Measurements from ENCODE around the gene PLEKHA8.

Gene PLEKHA8

DNA sequence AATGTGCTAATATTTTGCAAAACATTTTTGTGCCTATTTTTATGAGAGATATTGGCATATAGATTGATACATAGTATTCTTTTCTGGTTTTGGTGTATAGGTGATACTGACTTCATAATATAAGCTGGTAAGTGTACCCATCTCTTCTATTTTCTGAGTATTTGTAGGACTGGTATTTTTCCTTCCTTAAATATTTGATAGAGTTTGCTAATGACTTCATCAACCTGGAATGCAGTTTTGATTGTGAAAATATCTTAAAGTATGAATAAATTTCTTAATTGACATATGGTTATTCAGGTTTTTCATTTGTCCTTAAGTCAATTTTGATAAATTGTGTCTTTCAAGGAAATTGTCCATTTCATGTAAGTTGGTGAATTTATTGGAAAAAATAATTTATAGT lies 32.6 kb upstream of the PLEKHA8 start:
- H3K4me3 ChIP-seq (ENCODE audit: insufficient read depth, low read depth, low read length, poor library complexity, severe bottlenecking), result no peak overlapping the region
- H3K9me3 ChIP-seq (ENCODE audit: control insufficient read depth, low read length), result no peaks in the 10 kb centered on the region
- H3K4me1 ChIP-seq (ENCODE audit: control insufficient read depth, insufficient read depth, low read length, poor library complexity, severe bottlenecking), result no peaks in the 10 kb centered on the region
- H3K27ac ChIP-seq (ENCODE audit: insufficient read depth, low read length, poor library complexity, severe bottlenecking), result no peak overlapping the region
- H3K27me3 ChIP-seq (replicated peaks; ENCODE audit: control insufficient read depth, insufficient read depth, low read length, poor library complexity, severe bottlenecking), result peaks cover 4% of the 10 kb centered on the region
- H3K36me3 ChIP-seq (ENCODE audit: control insufficient read depth, insufficient read depth, low read length), result no peaks in the 10 kb centered on the region
- DNase-seq, result no peak

GRCh38 chr7:29996321-29996720 lies 31.9 kb upstream of the PLEKHA8 start:
- Histone ChIP-seq H3K4me3 (ENCODE audit: insufficient read depth, low read depth, low read length, poor library complexity, severe bottlenecking) (no peak overlapping the region), H3K36me3 (ENCODE audit: control insufficient read depth, insufficient read depth, low read length) (no peaks in the 10 kb centered on the region)

GRCh38 chr7:29998489-29998888 lies 29.7 kb upstream of the PLEKHA8 start:
- Histone ChIP-seq H3K9me3 (ENCODE audit: control insufficient read depth, low read length) (no peaks in the 10 kb centered on the region), H3K36me3 (ENCODE audit: control insufficient read depth, insufficient read depth, low read length) (no peaks in the 10 kb centered on the region), H3K27ac (ENCODE audit: insufficient read depth, low read length, poor library complexity, severe bottlenecking) (no peak overlapping the region), H3K27me3 (replicated peaks; ENCODE audit: control insufficient read depth, insufficient read depth, low read length, poor library complexity, severe bottlenecking) (no peaks in the 10 kb centered on the region), H3K4me3 (ENCODE audit: insufficient read depth, low read depth, low read length, poor library complexity, severe bottlenecking) (no peak overlapping the region), H3K4me1 (ENCODE audit: control insufficient read depth, insufficient read depth, low read length, poor library complexity, severe bottlenecking) (no peaks in the 10 kb centered on the region)
- no peak for DNase-seq

More at GRCh38 chr7:29996321-29996720, 31.9 kb upstream of the PLEKHA8 start:
- Histone ChIP-seq H3K27me3 (replicated peaks; ENCODE audit: control insufficient read depth, insufficient read depth, low read length, poor library complexity, severe bottlenecking) (no peaks in the 10 kb centered on the region), H3K9me3 (ENCODE audit: control insufficient read depth, low read length) (no peaks in the 10 kb centered on the region), H3K27ac (ENCODE audit: insufficient read depth, low read length, poor library complexity, severe bottlenecking) (no peak overlapping the region), H3K4me1 (ENCODE audit: control insufficient read depth, insufficient read depth, low read length, poor library complexity, severe bottlenecking) (no peaks in the 10 kb centered on the region)
- DNase-seq, result no peak

- H3K27me3 ChIP-seq (replicated peaks; ENCODE audit: control insufficient read depth, insufficient read depth, low read length, poor library complexity, severe bottlenecking), result no peaks in the 10 kb centered on the region
- no peaks in the 10 kb centered on the region for H3K4me1 ChIP-seq (ENCODE audit: control insufficient read depth, insufficient read depth, low read length, poor library complexity, severe bottlenecking)
- H3K9me3 ChIP-seq (ENCODE audit: control insufficient read depth, low read length), result no peaks in the 10 kb centered on the region
- DNase-seq, result no peak
- no peak overlapping the region for H3K27ac ChIP-seq (ENCODE audit: insufficient read depth, low read length, poor library complexity, severe bottlenecking)
- no peak overlapping the region for H3K4me3 ChIP-seq (ENCODE audit: insufficient read depth, low read depth, low read length, poor library complexity, severe bottlenecking)
- no peaks in the 10 kb centered on the region for H3K36me3 ChIP-seq (ENCODE audit: control insufficient read depth, insufficient read depth, low read length)
These were observed 26.2 kb upstream of the PLEKHA8 start for GRCh38 chr7:30001998-30002397.

GRCh38 chr7:30003098-30003497 lies 25.1 kb upstream of the PLEKHA8 start:
- no peaks in the 10 kb centered on the region for H3K27me3 ChIP-seq (replicated peaks; ENCODE audit: control insufficient read depth, insufficient read depth, low read length, poor library complexity, severe bottlenecking)
- no peaks in the 10 kb centered on the region for H3K36me3 ChIP-seq (ENCODE audit: control insufficient read depth, insufficient read depth, low read length)
- no peaks in the 10 kb centered on the region for H3K9me3 ChIP-seq (ENCODE audit: control insufficient read depth, low read length)
- DNase-seq, result no peak
- H3K4me3 ChIP-seq (ENCODE audit: insufficient read depth, low read depth, low read length, poor library complexity, severe bottlenecking), result no peak overlapping the region
- no peaks in the 10 kb centered on the region for H3K4me1 ChIP-seq (ENCODE audit: control insufficient read depth, insufficient read depth, low read length, poor library complexity, severe bottlenecking)
- H3K27ac ChIP-seq (ENCODE audit: insufficient read depth, low read length, poor library complexity, severe bottlenecking), result no peak overlapping the region

DNA sequence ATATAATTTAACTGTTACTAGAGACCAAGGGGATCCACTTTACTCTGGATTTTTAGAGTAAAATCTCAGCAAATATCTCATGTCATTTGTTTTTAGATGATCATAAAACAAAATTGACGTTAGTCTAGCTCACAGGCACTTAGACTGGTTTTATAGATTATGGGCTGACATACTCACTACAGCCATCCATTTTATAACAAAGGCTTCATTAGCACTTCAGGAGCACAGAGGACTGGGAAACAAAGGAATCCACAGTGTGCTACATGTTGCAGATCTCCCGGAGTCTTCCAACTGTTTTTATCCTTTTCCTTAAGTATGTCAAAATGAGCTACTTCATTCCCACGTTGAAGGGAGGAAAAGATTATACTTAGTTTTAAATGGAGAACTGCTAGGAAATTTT lies 22.7 kb upstream of the PLEKHA8 start:
- DNase-seq, result no peak
- Histone ChIP-seq H3K36me3 (ENCODE audit: control insufficient read depth, insufficient read depth, low read length) (no peaks in the 10 kb centered on the region), H3K4me1 (ENCODE audit: control insufficient read depth, insufficient read depth, low read length, poor library complexity, severe bottlenecking) (no peaks in the 10 kb centered on the region), H3K4me3 (ENCODE audit: insufficient read depth, low read depth, low read length, poor library complexity, severe bottlenecking) (no peak overlapping the region), H3K27me3 (replicated peaks; ENCODE audit: control insufficient read depth, insufficient read depth, low read length, poor library complexity, severe bottlenecking) (no peaks in the 10 kb centered on the region), H3K27ac (ENCODE audit: insufficient read depth, low read length, poor library complexity, severe bottlenecking) (no peak overlapping the region), H3K9me3 (ENCODE audit: control insufficient read depth, low read length) (no peaks in the 10 kb centered on the region)

DNA sequence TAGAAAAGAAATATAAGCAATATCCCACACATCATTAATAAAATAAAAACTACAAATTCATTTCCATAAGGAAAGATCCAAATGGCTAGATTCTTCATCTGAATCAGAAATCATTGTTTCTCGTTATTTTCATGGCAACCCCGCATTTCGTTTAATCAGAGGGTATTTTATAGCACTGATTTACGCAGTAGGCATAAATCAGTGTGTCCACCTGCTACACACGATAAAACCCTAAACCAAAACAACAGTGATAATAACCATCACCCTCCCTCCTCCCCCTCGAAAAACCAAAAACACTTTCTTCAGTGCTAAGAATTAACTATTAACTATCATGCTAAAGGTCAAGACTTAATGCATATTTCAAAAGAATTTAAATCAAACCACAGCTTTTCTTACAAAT lies 18.2 kb upstream of the PLEKHA8 start:
- DNase-seq, result no peak
- Histone ChIP-seq H3K4me3 (ENCODE audit: insufficient read depth, low read depth, low read length, poor library complexity, severe bottlenecking) (no peak overlapping the region), H3K27me3 (replicated peaks; ENCODE audit: control insufficient read depth, insufficient read depth, low read length, poor library complexity, severe bottlenecking) (no peaks in the 10 kb centered on the region), H3K9me3 (ENCODE audit: control insufficient read depth, low read length) (no peaks in the 10 kb centered on the region), H3K36me3 (ENCODE audit: control insufficient read depth, insufficient read depth, low read length) (no peaks in the 10 kb centered on the region), H3K27ac (ENCODE audit: insufficient read depth, low read length, poor library complexity, severe bottlenecking) (no peak overlapping the region), H3K4me1 (ENCODE audit: control insufficient read depth, insufficient read depth, low read length, poor library complexity, severe bottlenecking) (no peaks in the 10 kb centered on the region)

GRCh38 chr7:30012757-30013156 lies 15.5 kb upstream of the PLEKHA8 start:
- Histone ChIP-seq H3K9me3 (ENCODE audit: control insufficient read depth, low read length) (no peaks in the 10 kb centered on the region), H3K36me3 (ENCODE audit: control insufficient read depth, insufficient read depth, low read length) (no peaks in the 10 kb centered on the region), H3K4me3 (ENCODE audit: insufficient read depth, low read depth, low read length, poor library complexity, severe bottlenecking) (no peak overlapping the region), H3K27me3 (replicated peaks; ENCODE audit: control insufficient read depth, insufficient read depth, low read length, poor library complexity, severe bottlenecking) (no peaks in the 10 kb centered on the region), H3K27ac (ENCODE audit: insufficient read depth, low read length, poor library complexity, severe bottlenecking) (no peak overlapping the region), H3K4me1 (ENCODE audit: control insufficient read depth, insufficient read depth, low read length, poor library complexity, severe bottlenecking) (no peaks in the 10 kb centered on the region)
- no peak for DNase-seq

DNA sequence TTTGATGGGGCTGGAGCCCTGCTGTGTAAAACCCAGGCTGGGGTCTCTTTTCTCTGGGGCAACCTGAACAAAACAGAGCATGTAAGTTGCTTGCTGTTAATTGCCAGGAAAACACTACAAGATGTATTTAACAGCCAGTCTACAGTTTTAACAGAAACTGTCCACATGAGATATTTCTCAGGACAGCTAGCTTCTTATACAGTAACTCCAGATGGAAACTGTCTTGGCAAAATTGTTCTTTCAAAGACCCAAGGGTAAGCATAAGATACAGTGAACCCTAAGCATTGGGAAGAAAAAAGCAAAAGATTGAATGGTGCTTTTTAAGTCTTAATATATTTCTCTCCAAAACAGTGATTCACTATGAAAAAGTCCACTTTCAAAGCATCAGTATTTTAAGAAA lies 9.8 kb upstream of the PLEKHA8 start:
- Histone ChIP-seq H3K4me1 (ENCODE audit: control insufficient read depth, insufficient read depth, low read length, poor library complexity, severe bottlenecking) (no peaks in the 10 kb centered on the region), H3K9me3 (ENCODE audit: control insufficient read depth, low read length) (no peaks in the 10 kb centered on the region), H3K4me3 (ENCODE audit: insufficient read depth, low read depth, low read length, poor library complexity, severe bottlenecking) (no peak overlapping the region), H3K27ac (ENCODE audit: insufficient read depth, low read length, poor library complexity, severe bottlenecking) (no peak overlapping the region), H3K36me3 (ENCODE audit: control insufficient read depth, insufficient read depth, low read length) (no peaks in the 10 kb centered on the region), H3K27me3 (replicated peaks; ENCODE audit: control insufficient read depth, insufficient read depth, low read length, poor library complexity, severe bottlenecking) (no peaks in the 10 kb centered on the region)
- no peak for DNase-seq

DNA sequence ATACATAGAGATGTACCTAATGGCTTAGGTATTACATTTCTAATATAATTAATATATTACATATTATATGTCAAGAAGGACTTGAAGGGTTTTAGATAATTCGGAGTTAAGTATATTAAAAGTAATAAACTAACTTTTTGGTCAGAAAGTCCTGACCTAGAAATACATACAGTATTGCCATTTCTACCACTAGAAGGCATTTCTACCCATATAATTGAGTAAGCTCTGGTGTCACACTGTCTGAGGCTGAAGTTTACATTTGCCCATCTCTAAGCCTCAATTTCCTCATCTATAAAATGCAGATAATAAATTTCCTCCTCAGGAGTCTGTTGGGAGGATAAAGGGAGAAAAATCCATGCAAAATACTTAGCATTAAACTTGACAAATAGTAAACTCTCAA lies 8.8 kb upstream of the PLEKHA8 start:
- DNase-seq, result no peak
- Histone ChIP-seq H3K4me1 (ENCODE audit: control insufficient read depth, insufficient read depth, low read length, poor library complexity, severe bottlenecking) (no peaks in the 10 kb centered on the region), H3K36me3 (ENCODE audit: control insufficient read depth, insufficient read depth, low read length) (no peaks in the 10 kb centered on the region), H3K9me3 (ENCODE audit: control insufficient read depth, low read length) (no peaks in the 10 kb centered on the region), H3K27me3 (replicated peaks; ENCODE audit: control insufficient read depth, insufficient read depth, low read length, poor library complexity, severe bottlenecking) (no peaks in the 10 kb centered on the region), H3K4me3 (ENCODE audit: insufficient read depth, low read depth, low read length, poor library complexity, severe bottlenecking) (no peak overlapping the region), H3K27ac (ENCODE audit: insufficient read depth, low read length, poor library complexity, severe bottlenecking) (no peak overlapping the region)

GRCh38 chr7:30019960-30020359 lies 8.3 kb upstream of the PLEKHA8 start:
- DNase-seq, result no peak
- H3K27ac ChIP-seq (ENCODE audit: insufficient read depth, low read length, poor library complexity, severe bottlenecking), result no peak overlapping the region

More at GRCh38 chr7:30019960-30020359, 8.3 kb upstream of the PLEKHA8 start:
- Histone ChIP-seq H3K4me3 (ENCODE audit: insufficient read depth, low read depth, low read length, poor library complexity, severe bottlenecking) (no peak overlapping the region), H3K36me3 (ENCODE audit: control insufficient read depth, insufficient read depth, low read length) (no peaks in the 10 kb centered on the region), H3K27me3 (replicated peaks; ENCODE audit: control insufficient read depth, insufficient read depth, low read length, poor library complexity, severe bottlenecking) (no peaks in the 10 kb centered on the region), H3K4me1 (ENCODE audit: control insufficient read depth, insufficient read depth, low read length, poor library complexity, severe bottlenecking) (peaks cover 1% of the 10 kb centered on the region), H3K9me3 (ENCODE audit: control insufficient read depth, low read length) (no peaks in the 10 kb centered on the region)
